ENCODE measurements around the gene RASA3.

Gene RASA3

GRCh38 chr13:113962386-113962785 lies 170.0 kb downstream of the RASA3 start:
- Histone ChIP-seq H3K4me2 (ENCODE audit: low read depth, low read length, poor library complexity, severe bottlenecking) (no peak overlapping the region), H4K20me1 (ENCODE audit: insufficient read depth, low read length, poor library complexity, severe bottlenecking) (no peaks in the 10 kb centered on the region), H3K79me2 (ENCODE audit: insufficient read depth, low read length) (no peaks in the 10 kb centered on the region), H3K27me3 (ENCODE audit: insufficient read depth, low read length, poor library complexity, severe bottlenecking) (no peaks in the 10 kb centered on the region), H2AFZ (ENCODE audit: low read length) (no peak overlapping the region), H3K9me2 (replicated peaks; ENCODE audit: low read depth, low read length) (no peaks in the 10 kb centered on the region), H3K9me3 (ENCODE audit: insufficient read depth, low read depth, low read length) (peaks cover 8% of the 10 kb centered on the region; the same call in 1 of the 2 replicates), H3K36me3 (ENCODE audit: insufficient read depth, low read length) (no peaks in the 10 kb centered on the region), H3F3A (ENCODE audit: low read depth) (no peaks in the 10 kb centered on the region), H3K4me1 (ENCODE audit: insufficient read depth, low read length, poor library complexity, severe bottlenecking) (no peaks in the 10 kb centered on the region), H3K4me3 (ENCODE audit: low read length, poor library complexity, severe bottlenecking) (no peak overlapping the region), H3K9ac (ENCODE audit: low read depth, low read length, poor library complexity, severe bottlenecking) (no peak overlapping the region)
- TF ChIP-seq, protein P1, sequence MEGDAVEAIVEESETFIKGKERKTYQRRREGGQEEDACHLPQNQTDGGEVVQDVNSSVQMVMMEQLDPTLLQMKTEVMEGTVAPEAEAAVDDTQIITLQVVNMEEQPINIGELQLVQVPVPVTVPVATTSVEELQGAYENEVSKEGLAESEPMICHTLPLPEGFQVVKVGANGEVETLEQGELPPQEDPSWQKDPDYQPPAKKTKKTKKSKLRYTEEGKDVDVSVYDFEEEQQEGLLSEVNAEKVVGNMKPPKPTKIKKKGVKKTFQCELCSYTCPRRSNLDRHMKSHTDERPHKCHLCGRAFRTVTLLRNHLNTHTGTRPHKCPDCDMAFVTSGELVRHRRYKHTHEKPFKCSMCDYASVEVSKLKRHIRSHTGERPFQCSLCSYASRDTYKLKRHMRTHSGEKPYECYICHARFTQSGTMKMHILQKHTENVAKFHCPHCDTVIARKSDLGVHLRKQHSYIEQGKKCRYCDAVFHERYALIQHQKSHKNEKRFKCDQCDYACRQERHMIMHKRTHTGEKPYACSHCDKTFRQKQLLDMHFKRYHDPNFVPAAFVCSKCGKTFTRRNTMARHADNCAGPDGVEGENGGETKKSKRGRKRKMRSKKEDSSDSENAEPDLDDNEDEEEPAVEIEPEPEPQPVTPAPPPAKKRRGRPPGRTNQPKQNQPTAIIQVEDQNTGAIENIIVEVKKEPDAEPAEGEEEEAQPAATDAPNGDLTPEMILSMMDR (conservative IDR thresholded peaks at IDR 0.05; ENCODE audit: low read length) = no peak
- no peak for TF ChIP-seq EZH2phosphoT487 (IDR thresholded peaks at IDR 0.05; ENCODE audit: borderline replicate concordance)

GRCh38 chr13:113960276-113960948 lies 172.0 kb downstream of the RASA3 start:
- TF ChIP-seq EZH2phosphoT487 (IDR thresholded peaks at IDR 0.05; ENCODE audit: borderline replicate concordance) = no peak
- TF ChIP-seq, protein P1 (conservative IDR thresholded peaks at IDR 0.05; ENCODE audit: low read length) = no peak

DNA sequence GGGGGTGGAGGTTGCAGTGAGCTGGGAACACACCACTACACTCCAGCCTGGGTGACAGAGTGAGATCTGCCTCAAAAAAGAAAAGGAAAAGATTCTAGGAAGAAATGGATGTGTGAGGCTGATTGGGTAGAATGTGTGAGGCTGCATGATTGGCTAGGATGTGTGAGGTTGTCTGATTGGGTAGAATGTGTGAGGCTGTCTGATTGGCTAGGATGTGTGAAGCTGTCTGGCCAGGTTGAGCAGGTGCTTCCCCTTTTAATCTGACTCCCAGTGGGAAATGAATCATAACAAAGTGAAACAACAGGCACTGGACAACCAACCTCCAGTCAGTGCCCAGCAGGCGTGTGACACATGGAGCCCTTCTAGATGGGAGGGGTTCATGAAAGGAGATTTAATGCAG lies 173.2 kb downstream of the RASA3 start:
- TF ChIP-seq, protein P1 (conservative IDR thresholded peaks at IDR 0.05; ENCODE audit: low read length) = no peak
- H3K9me3 ChIP-seq (ENCODE audit: insufficient read depth, low read depth, low read length) = peaks cover 8% of the 10 kb centered on the region; the same call in 1 of the 2 replicates
- no peak overlapping the region for H3K9ac ChIP-seq (ENCODE audit: low read depth, low read length, poor library complexity, severe bottlenecking)
- no peaks in the 10 kb centered on the region for H3K9me2 ChIP-seq (replicated peaks; ENCODE audit: low read depth, low read length)
- no peaks in the 10 kb centered on the region for H4K20me1 ChIP-seq (ENCODE audit: insufficient read depth, low read length, poor library complexity, severe bottlenecking)
- no peak overlapping the region for H3K4me2 ChIP-seq (ENCODE audit: low read depth, low read length, poor library complexity, severe bottlenecking)
- no peaks in the 10 kb centered on the region for H3K4me1 ChIP-seq (ENCODE audit: insufficient read depth, low read length, poor library complexity, severe bottlenecking)
- H3K4me3 ChIP-seq (ENCODE audit: low read length, poor library complexity, severe bottlenecking) = no peak overlapping the region
- no peaks in the 10 kb centered on the region for H3F3A ChIP-seq (ENCODE audit: low read depth)
- no peaks in the 10 kb centered on the region for H3K27me3 ChIP-seq (ENCODE audit: insufficient read depth, low read length, poor library complexity, severe bottlenecking)
- H3K79me2 ChIP-seq (ENCODE audit: insufficient read depth, low read length) = no peaks in the 10 kb centered on the region
- H3K36me3 ChIP-seq (ENCODE audit: insufficient read depth, low read length) = no peaks in the 10 kb centered on the region
- H2AFZ ChIP-seq (ENCODE audit: low read length) = no peak overlapping the region

More at GRCh38 chr13:113960276-113960948, 172.0 kb downstream of the RASA3 start:
- Histone ChIP-seq H3K36me3 (ENCODE audit: insufficient read depth, low read length) (no peaks in the 10 kb centered on the region), H3K4me3 (ENCODE audit: low read length, poor library complexity, severe bottlenecking) (no peak overlapping the region), H3K9ac (ENCODE audit: low read depth, low read length, poor library complexity, severe bottlenecking) (no peak overlapping the region), H3K4me2 (ENCODE audit: low read depth, low read length, poor library complexity, severe bottlenecking) (no peak overlapping the region), H2AFZ (ENCODE audit: low read length) (no peak overlapping the region), H3K4me1 (ENCODE audit: insufficient read depth, low read length, poor library complexity, severe bottlenecking) (no peaks in the 10 kb centered on the region), H3F3A (ENCODE audit: low read depth) (no peaks in the 10 kb centered on the region), H3K9me2 (replicated peaks; ENCODE audit: low read depth, low read length) (no peaks in the 10 kb centered on the region), H3K27me3 (ENCODE audit: insufficient read depth, low read length, poor library complexity, severe bottlenecking) (no peaks in the 10 kb centered on the region), H3K79me2 (ENCODE audit: insufficient read depth, low read length) (no peaks in the 10 kb centered on the region), H4K20me1 (ENCODE audit: insufficient read depth, low read length, poor library complexity, severe bottlenecking) (no peaks in the 10 kb centered on the region), H3K9me3 (ENCODE audit: insufficient read depth, low read depth, low read length) (peaks cover 8% of the 10 kb centered on the region; the same call in 1 of the 2 replicates)
